DMS153 (cell line): Measurements from ENCODE around the gene POLR2J2.
"Not testable (repeated sequence)": the region's sequence is repeated elsewhere in the genome, so short reads cannot be mapped to it uniquely, and the experiment has no call there.

Experiments used
- DNase-seq: peaks from one replicate; lab custom pipeline; 2025; lab: John Stamatoyannopoulos, UW

The POLR2J2 gene

GRCh38 chr7:102671956-102672307 is 469 bp upstream of the POLR2J2 start:
- not testable (repeated sequence) for DNase-seq

GRCh38 chr7:102667523-102667922 is 3.9 kb downstream of the POLR2J2 start:
- DNase-seq, result not testable (repeated sequence)

- not testable (repeated sequence) for DNase-seq
These were observed 4.6 kb downstream of the POLR2J2 start for GRCh38 chr7:102666850-102667249.

DNA sequence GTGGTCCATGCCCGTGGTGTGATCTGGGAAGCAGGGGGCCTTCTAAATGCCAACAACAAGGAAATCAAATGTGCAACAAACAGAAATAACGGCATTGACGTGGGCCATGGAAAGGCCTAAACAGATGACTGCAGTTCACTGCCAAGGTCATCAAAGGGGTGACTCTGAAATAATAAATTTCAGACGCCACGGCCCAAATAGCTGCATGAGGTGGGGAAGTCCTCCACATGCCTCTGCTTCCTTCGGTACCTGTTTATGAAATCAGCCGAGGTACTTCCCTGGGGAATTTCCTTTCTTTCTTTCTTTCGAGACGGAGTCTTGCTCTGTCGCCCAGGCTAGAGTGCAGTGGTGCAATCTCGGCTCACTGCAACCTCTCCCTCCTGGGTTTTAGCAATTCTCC is 6.7 kb downstream of the POLR2J2 start:
- not testable (repeated sequence) for DNase-seq

GRCh38 chr7:102649924-102650323 is 21.5 kb downstream of the POLR2J2 start, which contains the start of gene SPDYE2B:
SPDYE2B (plus strand) TSS chr7:102650319; CDS start chr7:102652349, 2,030 bp downstream.
- DNase-seq, result not testable (repeated sequence)

DNA sequence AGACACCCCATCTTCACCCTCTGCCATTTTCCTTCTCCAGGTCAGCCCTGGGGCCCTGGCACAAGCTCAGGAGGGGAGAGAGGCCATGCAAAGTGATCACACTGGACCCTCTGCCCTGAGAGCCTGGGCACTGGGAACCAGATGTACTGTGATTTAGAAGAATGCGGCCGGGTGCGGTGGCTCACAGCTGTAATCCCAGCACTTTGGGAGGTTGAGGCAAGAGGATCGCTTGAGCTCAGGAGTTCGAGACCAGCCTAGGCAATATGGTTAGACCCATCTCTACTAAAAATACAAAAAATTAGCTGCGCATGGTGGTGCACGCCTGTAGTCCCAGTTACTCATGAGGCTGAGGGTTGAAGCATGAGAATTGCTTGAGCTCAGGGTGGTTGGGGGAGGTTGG is 23.6 kb downstream of the POLR2J2 start:
- DNase-seq, result not testable (repeated sequence)

GRCh38 chr7:102643404-102643803 is 28.1 kb downstream of the POLR2J2 start:
- DNase-seq, result not testable (repeated sequence)

GRCh38 chr7:102642691-102643090 is 28.8 kb downstream of the POLR2J2 start, which contains the start of gene UPK3BL1:
UPK3BL1 (minus strand) TSS chr7:102642791; CDS start chr7:102642741, 50 bp downstream.
- DNase-seq, result not testable (repeated sequence)

- not testable (repeated sequence) for DNase-seq
These were observed 32.6 kb downstream of the POLR2J2 start for GRCh38 chr7:102638848-102639247.

DNA sequence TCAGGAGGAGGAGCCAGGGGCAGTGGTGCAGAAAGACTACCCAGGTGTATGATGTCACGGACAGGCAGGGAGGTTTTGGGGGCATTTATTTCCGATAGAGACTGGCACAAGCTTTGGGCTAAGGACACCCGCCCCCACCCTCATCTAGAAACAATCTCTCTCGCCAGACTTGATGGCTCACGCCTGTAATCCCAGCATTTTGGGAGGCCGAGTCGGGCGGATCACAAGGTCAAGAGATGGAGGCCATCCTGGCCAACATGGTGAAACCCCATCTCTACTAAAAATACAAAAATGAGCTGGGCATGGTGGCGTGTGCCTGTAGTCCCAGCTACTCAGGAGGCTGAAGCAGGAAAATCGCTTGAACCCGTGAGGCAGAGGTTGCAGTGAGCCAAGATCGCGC is 34.5 kb downstream of the POLR2J2 start:
- DNase-seq, result not testable (repeated sequence)

DNA sequence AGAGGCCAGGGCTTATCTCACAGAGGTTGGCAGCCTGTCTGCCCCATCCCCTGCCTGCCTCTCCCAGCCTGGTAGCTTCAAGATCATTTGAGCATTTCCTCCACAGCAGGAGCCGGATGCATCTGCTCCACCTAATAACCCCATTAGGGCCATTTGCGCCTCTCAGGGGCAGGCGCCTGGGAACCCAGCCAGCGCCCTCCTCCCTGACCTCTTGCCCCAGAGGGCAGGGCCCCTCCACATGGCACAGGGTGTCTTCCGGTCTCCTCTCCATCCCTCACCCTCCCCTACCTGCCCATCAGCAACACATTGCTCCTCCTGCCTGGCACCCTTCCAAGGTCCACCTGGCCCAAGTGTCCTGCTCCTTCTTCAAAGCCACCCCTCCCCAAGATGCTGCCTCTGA is 36.1 kb downstream of the POLR2J2 start:
- not testable (repeated sequence) for DNase-seq

DNA sequence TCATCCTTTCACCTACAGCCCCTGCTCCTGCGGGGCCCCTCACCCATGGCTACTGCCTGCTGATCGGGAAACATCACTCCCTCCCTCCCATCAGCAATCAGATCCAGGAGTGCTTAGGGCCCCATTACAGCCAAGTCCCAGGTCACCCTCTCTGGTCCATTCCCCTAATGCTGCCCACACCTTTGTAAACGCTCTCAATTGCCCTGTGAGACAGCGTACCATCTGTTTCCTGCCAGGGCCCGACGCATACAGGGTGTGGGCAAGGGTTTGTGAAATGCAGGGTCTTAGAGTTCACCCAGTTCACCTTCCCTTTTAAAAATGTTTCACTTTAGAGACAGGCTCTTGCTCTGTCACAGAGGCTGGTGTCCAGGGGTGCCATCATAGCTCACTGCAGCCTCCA is 37.2 kb downstream of the POLR2J2 start:
- not testable (repeated sequence) for DNase-seq

DNA sequence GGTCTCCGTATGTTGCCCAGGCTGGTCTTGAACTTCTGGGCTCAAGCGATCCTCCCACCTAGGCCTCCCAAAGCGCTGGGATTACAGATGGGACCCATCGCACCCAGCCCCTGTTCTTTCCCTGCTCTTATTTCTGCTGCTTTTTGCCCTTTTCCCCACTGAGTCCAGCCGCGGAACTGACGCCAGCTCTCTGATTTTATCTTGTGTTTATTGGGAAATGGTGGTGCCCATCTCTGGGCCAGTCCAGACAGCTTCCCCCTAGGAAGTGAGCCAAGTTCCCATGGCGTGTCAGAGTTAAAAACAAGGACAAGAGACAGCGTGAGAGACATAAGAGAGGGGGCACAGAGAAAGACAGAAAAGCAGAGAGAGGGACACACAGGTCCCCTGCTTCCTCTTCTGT is 40.8 kb downstream of the POLR2J2 start:
- not testable (repeated sequence) for DNase-seq

GRCh38 chr7:102627271-102627904 is 44.1 kb downstream of the POLR2J2 start:
- DNase-seq, result not testable (repeated sequence)

- not testable (repeated sequence) for DNase-seq
These were observed 53.3 kb downstream of the POLR2J2 start for GRCh38 chr7:102618122-102618521.

DNA sequence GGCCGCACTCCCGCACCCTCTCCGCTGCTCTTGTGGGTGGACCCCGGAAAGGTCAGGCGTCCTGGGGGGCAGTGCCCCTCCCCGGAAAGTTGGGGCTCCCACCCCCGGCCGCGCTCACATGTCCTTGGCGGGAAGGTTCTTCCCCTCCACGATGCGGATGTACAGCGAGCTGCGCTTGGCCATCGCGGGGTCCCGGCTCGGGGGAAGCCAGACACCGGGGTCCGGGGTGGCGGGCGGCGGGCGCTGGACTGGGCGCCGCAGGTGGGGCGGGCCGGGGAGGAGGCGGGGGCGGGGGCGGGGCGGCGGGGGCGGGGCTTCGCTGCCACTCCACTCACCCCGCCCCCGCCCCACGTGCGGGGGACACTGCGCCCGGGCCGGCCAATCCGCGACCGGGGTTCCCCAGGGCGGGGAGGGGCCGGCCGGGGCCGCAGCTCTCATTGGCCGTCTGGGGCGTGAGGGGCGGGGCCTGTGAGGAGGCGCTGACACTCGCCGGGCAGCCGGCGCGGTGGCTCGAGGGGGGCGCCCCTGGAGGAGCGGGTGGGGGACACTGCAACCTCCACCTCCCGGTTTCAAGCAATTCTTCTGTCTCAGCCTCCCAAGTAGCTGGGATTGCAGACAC is 54.8 kb downstream of the POLR2J2 start, which contains the start of gene RASA4:
Gene RASA4, minus strand, starts transcription at position 250 of the 619 bp plus-strand sequence. Its CDS starts 67 bp downstream, at position 183.
- not testable (repeated sequence) for DNase-seq
